ENCODE data around the gene FAT1. TPM values are rescaled to one million over a fixed set of nuclear protein-coding genes. Genes with fewer than 3 reads are reported as not detected.

The FAT1 gene
- total and polyA plus RNA-seq, 9 of the 15 experiments (the other 6 are each of a cell fraction or from before 2014, with no cell fraction given): 6.0 to 38.4 (median 21.4) TPM

- no peak for TF ChIP-seq CHD7 (IDR thresholded peaks at IDR 0.05; ENCODE audit: low read depth, low read length)
- TF ChIP-seq MAFF (IDR thresholded peaks at IDR 0.05; ENCODE audit: low read length): no peak
- TF ChIP-seq ELF2 (CRISPR knock-in tag; IDR thresholded peaks at IDR 0.05): no peak
- TF ChIP-seq ZFPM2 (CRISPR knock-in tag; IDR thresholded peaks at IDR 0.05): no peak
- no peak for TF ChIP-seq ZNF561 (CRISPR knock-in tag; conservative IDR thresholded peaks at IDR 0.05)
- TF ChIP-seq ZNF121 (CRISPR knock-in tag; conservative IDR thresholded peaks at IDR 0.05): no peak
- no peak for TF ChIP-seq RAD21 (CRISPR knock-in tag; conservative IDR thresholded peaks at IDR 0.05 in 1 of 2, IDR thresholded peaks at IDR 0.05 in 1 of 2)
- TF ChIP-seq FOXK2 (conservative IDR thresholded peaks at IDR 0.05 in 1 of 2, IDR thresholded peaks at IDR 0.05 in 1 of 2; ENCODE audit: low read depth in 2 of 2): no peak
- no peak for TF ChIP-seq XRCC3 (IDR thresholded peaks at IDR 0.05)
- no peak for TF ChIP-seq SMARCB1 (IDR thresholded peaks at IDR 0.05; ENCODE audit: insufficient read length, low read depth)
- TF ChIP-seq CREBBP (IDR thresholded peaks at IDR 0.05; ENCODE audit: low read depth, low read length): no peak
- no peak for TF ChIP-seq BCLAF1 (IDR thresholded peaks at IDR 0.05; ENCODE audit: borderline replicate concordance in 1 of 2, control insufficient read depth in 1 of 2, low read depth in 2 of 2, low read length in 1 of 2)
- TF ChIP-seq FUS (optimal IDR thresholded peaks at IDR 0.05; ENCODE audit: low read depth, low read length): no peak
- TF ChIP-seq TBP (optimal IDR thresholded peaks at IDR 0.05; ENCODE audit: low read depth, low read length): no peak
Observed at GRCh38 chr4:186591651-186592050, 132.0 kb downstream of the FAT1 start (continued).
